ENCODE results near the gene LRRC14B. TPM values are rescaled to one million over a fixed set of nuclear protein-coding genes. Genes with fewer than 3 reads are reported as not detected.

Gene LRRC14B
- polyA plus RNA-seq, 1 of the 3 experiments (the other 2 are of a cell fraction), result not detected

- WGBS (ENCODE audit: low lambda C conversion rate), result 80% methylated on average over 9 of the region's 12 CpGs
- Histone ChIP-seq H4K20me1 (ENCODE audit: insufficient read depth) (no peaks in the 10 kb centered on the region), H3F3A (replicated peaks; ENCODE audit: insufficient read depth) (peaks cover 3% of the 10 kb centered on the region), H3K9me3 (no peaks in the 10 kb centered on the region), H3K27me3 (ENCODE audit: insufficient read depth) (no peaks in the 10 kb centered on the region; the same call in 1 of the 2 replicates), H3K27ac (ENCODE audit: low read depth in 2 of 2, low read length in 1 of 2) (no peak overlapping the region), H3K79me2 (ENCODE audit: insufficient read depth) (no peaks in the 10 kb centered on the region), H3K36me3 (replicated peaks in 1 of 2; ENCODE audit: control insufficient read depth in 1 of 2, insufficient read depth in 2 of 2, low read length in 1 of 2) (no peaks in the 10 kb centered on the region), H3K4me2 (no peak overlapping the region), H3K4me1 (ENCODE audit: control insufficient read depth in 1 of 2, insufficient read depth in 2 of 2, low read depth in 1 of 2, low read length in 1 of 2) (no peaks in the 10 kb centered on the region), H3K9me2 (no peaks in the 10 kb centered on the region), H3K4me3 (ENCODE audit: low read depth in 2 of 2, low read length in 1 of 2) (no peak overlapping the region), H3K9ac (no peak overlapping the region), H2AFZ (ENCODE audit: low read depth) (no peak overlapping the region)
- DNase-seq, result no peak
- ChIA-PET CTCF (no interaction called here), POLR2A (no interaction called here)
- TF ChIP-seq FOXJ3 (CRISPR knock-in tag; IDR thresholded peaks at IDR 0.05) (no peak), PBX3 (IDR thresholded peaks at IDR 0.05) (no peak), IRF3 (IDR thresholded peaks at IDR 0.05; ENCODE audit: low read depth, low read length) (no peak), TEAD4 (IDR thresholded peaks at IDR 0.05; ENCODE audit: borderline replicate concordance, insufficient read depth) (no peak), USF2 (IDR thresholded peaks at IDR 0.05; ENCODE audit: borderline replicate concordance, low read depth, low read length) (no peak), CTCF (IDR thresholded peaks at IDR 0.05) (no peak), NRF1 (IDR thresholded peaks at IDR 0.05; ENCODE audit: low read depth, low read length) (no peak), NFIC (IDR thresholded peaks at IDR 0.05; ENCODE audit: borderline replicate concordance) (no peak), RAD21 (IDR thresholded peaks at IDR 0.05; ENCODE audit: low read length) (no peak), RXRA (IDR thresholded peaks at IDR 0.05; ENCODE audit: borderline replicate concordance, low read depth) (no peak), ZBTB33 (IDR thresholded peaks at IDR 0.05; ENCODE audit: borderline replicate concordance, low read depth) (no peak), GABPA (IDR thresholded peaks at IDR 0.05; ENCODE audit: low read depth) (no peak), MXI1 (IDR thresholded peaks at IDR 0.05; ENCODE audit: low read depth, low read length) (no peak), RFX5 (IDR thresholded peaks at IDR 0.05; ENCODE audit: low read length) (no peak), SIN3A (IDR thresholded peaks at IDR 0.05; ENCODE audit: borderline replicate concordance, low read depth, low read length) (no peak), CHD2 (IDR thresholded peaks at IDR 0.05; ENCODE audit: low read length, partially characterized antibody) (no peak), EZH2phosphoT487 (IDR thresholded peaks at IDR 0.05; ENCODE audit: borderline replicate concordance, low read depth) (no peak), RCOR1 (IDR thresholded peaks at IDR 0.05; ENCODE audit: low read length) (no peak), USF1 (IDR thresholded peaks at IDR 0.05; ENCODE audit: borderline replicate concordance, low read depth) (no peak), MAX (IDR thresholded peaks at IDR 0.05; ENCODE audit: low read depth) (no peak)
Observed at GRCh38 chr5:157126-157715, 34.1 kb upstream of the LRRC14B start.
